Measurements from ENCODE around the gene ITGB7.

ITGB7 gene

GRCh38 chr12:53236443-53237111 lies 29.5 kb upstream of the ITGB7 start:
- no peaks in the 10 kb centered on the region for H3K36me3 ChIP-seq (ENCODE audit: control insufficient read depth in 1 of 2, insufficient read depth in 2 of 2, low read length in 2 of 2)
- peaks cover 12 to 27% of the 10 kb centered on the region in 2 donors for H3K4me1 ChIP-seq (ENCODE audit: control insufficient read depth in 1 of 2, insufficient read depth in 2 of 2, low read length in 2 of 2)
- H3K9me3 ChIP-seq (ENCODE audit: control insufficient read depth in 1 of 2, low read length in 2 of 2) = no peaks in the 10 kb centered on the region
- no peak overlapping the region for H3K27ac ChIP-seq (ENCODE audit: low read length)
- H3K27me3 ChIP-seq (ENCODE audit: low read depth, low read length) = no peaks in the 10 kb centered on the region
- H3K4me3 ChIP-seq (ENCODE audit: low read depth in 1 of 2, low read length in 2 of 2) = no peak overlapping the region

- Histone ChIP-seq H3K4me1 (ENCODE audit: control insufficient read depth in 1 of 2, insufficient read depth in 2 of 2, low read length in 2 of 2) (peaks cover 12 to 34% of the 10 kb centered on the region in 2 donors), H3K27me3 (ENCODE audit: low read depth, low read length) (no peaks in the 10 kb centered on the region), H3K9me3 (ENCODE audit: control insufficient read depth in 1 of 2, low read length in 2 of 2) (no peaks in the 10 kb centered on the region), H3K27ac (ENCODE audit: low read length) (no peak overlapping the region), H3K36me3 (ENCODE audit: control insufficient read depth in 1 of 2, insufficient read depth in 2 of 2, low read length in 2 of 2) (no peaks in the 10 kb centered on the region), H3K4me3 (ENCODE audit: low read depth in 1 of 2, low read length in 2 of 2) (no peak overlapping the region)
These were observed 28.8 kb upstream of the ITGB7 start for GRCh38 chr12:53235742-53236442.

GRCh38 chr12:53235164-53235563 lies 28.1 kb upstream of the ITGB7 start:
- peaks cover 12 to 41% of the 10 kb centered on the region in 2 donors for H3K4me1 ChIP-seq (ENCODE audit: control insufficient read depth in 1 of 2, insufficient read depth in 2 of 2, low read length in 2 of 2)
- H3K27ac ChIP-seq (ENCODE audit: low read length) = no peak overlapping the region
- no peaks in the 10 kb centered on the region for H3K36me3 ChIP-seq (ENCODE audit: control insufficient read depth in 1 of 2, insufficient read depth in 2 of 2, low read length in 2 of 2)
- no peaks in the 10 kb centered on the region for H3K27me3 ChIP-seq (ENCODE audit: low read depth, low read length)
- no peak overlapping the region for H3K4me3 ChIP-seq (ENCODE audit: low read depth in 1 of 2, low read length in 2 of 2)
- no peaks in the 10 kb centered on the region for H3K9me3 ChIP-seq (ENCODE audit: control insufficient read depth in 1 of 2, low read length in 2 of 2)

- Histone ChIP-seq H3K27ac (ENCODE audit: low read length) (no peak overlapping the region), H3K4me1 (ENCODE audit: control insufficient read depth in 1 of 2, insufficient read depth in 2 of 2, low read length in 2 of 2) (peaks cover 12 to 45% of the 10 kb centered on the region in 2 donors), H3K4me3 (ENCODE audit: low read depth in 1 of 2, low read length in 2 of 2) (no peak overlapping the region), H3K36me3 (ENCODE audit: control insufficient read depth in 1 of 2, insufficient read depth in 2 of 2, low read length in 2 of 2) (no peaks in the 10 kb centered on the region), H3K9me3 (ENCODE audit: control insufficient read depth in 1 of 2, low read length in 2 of 2) (no peaks in the 10 kb centered on the region), H3K27me3 (ENCODE audit: low read depth, low read length) (no peaks in the 10 kb centered on the region)
These were observed 27.3 kb upstream of the ITGB7 start for GRCh38 chr12:53234271-53234914.

GRCh38 chr12:53233671-53234121 lies 26.6 kb upstream of the ITGB7 start:
- peak overlapping the region in 1 of 2 donors; percentile 31 for H3K4me3 ChIP-seq (ENCODE audit: low read depth in 1 of 2, low read length in 2 of 2)

DNA sequence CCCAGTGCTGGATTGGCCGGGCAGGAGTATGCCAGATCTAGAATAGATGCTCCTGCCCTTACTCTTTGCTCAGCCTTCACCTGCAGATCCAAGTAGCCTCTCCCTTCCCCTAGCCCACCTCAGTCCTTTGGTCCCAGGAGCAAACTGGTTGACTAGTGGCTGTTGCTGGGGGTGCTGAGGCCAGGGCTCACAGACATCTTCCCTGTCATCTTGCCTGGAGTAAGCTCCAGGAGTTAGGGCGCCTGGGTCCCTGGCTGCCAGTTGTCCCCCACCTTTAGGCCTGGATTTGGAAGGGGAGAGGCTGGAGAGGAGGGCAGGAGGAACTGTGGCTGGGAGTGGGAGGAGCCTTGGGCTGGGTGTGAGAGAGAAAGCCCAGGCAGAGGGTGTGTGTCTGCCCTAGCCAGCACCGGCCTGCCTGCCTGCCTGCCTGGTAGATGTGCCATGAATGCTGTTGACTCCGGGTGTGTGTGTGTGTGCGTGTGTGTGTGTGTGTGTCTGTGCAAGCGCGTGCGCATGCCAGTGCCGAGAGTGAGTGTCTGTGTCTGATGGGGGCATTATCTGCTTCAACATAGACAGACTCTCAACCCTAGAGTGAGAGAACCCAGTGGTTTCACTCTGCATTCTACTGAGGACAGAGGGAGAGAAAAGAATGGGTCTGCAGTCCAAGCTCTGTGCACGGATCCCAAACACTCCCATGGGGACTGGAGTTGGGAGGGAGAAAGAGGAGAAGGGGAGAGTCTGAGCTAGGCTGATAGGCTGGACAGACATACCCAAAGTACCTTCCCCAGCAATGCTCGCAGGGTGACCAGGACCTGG lies 25.8 kb upstream of the ITGB7 start:
- H3K27ac ChIP-seq (ENCODE audit: low read length) = no peak overlapping the region
- H3K27me3 ChIP-seq (ENCODE audit: low read depth, low read length) = no peaks in the 10 kb centered on the region
- H3K4me3 ChIP-seq (ENCODE audit: low read depth in 1 of 2, low read length in 2 of 2) = peak overlapping the region; percentile 31 to 60
- H3K4me1 ChIP-seq (ENCODE audit: control insufficient read depth in 1 of 2, insufficient read depth in 2 of 2, low read length in 2 of 2) = peaks cover 12 to 45% of the 10 kb centered on the region in 2 donors
- H3K36me3 ChIP-seq (ENCODE audit: control insufficient read depth in 1 of 2, insufficient read depth in 2 of 2, low read length in 2 of 2) = peaks cover 0 to 3% of the 10 kb centered on the region in 2 donors
- H3K9me3 ChIP-seq (ENCODE audit: control insufficient read depth in 1 of 2, low read length in 2 of 2) = no peaks in the 10 kb centered on the region

More at GRCh38 chr12:53233671-53234121, 26.6 kb upstream of the ITGB7 start:
- Histone ChIP-seq H3K9me3 (ENCODE audit: control insufficient read depth in 1 of 2, low read length in 2 of 2) (no peaks in the 10 kb centered on the region), H3K4me1 (ENCODE audit: control insufficient read depth in 1 of 2, insufficient read depth in 2 of 2, low read length in 2 of 2) (peaks cover 12 to 45% of the 10 kb centered on the region in 2 donors), H3K27ac (ENCODE audit: low read length) (no peak overlapping the region), H3K36me3 (ENCODE audit: control insufficient read depth in 1 of 2, insufficient read depth in 2 of 2, low read length in 2 of 2) (no peaks in the 10 kb centered on the region), H3K27me3 (ENCODE audit: low read depth, low read length) (no peaks in the 10 kb centered on the region)

DNA sequence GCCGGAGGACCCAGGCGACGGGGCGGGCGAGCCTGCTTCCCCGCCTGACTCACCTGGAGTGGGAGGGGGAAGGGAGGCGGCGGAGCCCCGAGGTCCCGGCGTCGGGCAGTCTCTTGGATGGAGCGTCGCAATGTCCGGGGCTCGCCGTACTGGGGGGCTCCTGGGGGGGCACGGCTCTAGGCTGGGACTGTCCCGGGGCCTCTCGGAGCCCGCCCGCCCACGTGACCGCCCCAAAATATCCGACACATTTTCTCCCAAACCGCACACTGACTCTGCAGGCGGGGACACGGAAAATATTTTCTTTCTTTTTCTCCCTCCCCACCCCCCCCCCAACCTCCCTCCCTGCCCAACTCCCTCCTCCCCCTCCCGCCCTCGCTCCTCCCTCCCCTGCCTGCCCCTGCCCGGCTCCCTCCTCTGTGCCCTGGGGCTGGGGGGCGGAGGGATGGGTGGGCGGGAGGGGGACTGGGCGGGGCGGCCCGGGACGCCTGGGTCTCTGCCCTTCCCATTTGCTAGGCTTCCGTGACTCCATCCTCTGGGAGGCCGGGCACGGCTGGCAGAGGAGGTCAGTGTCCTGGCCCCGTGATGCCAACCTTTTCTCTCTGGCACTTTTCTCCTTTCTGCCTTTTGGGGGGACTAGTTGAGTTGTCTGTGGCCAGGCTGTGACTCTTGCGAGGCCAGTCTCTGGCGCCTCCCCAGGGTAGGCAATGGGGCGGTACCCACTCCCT lies 25.0 kb upstream of the ITGB7 start, which contains the start of gene RARG:
RARG (minus strand) TSS at position 289 of the 725 bp plus-strand sequence. CDS start 4,664 bp downstream, outside the sequence.
- H3K9me3 ChIP-seq (ENCODE audit: control insufficient read depth in 1 of 2, low read length in 2 of 2) = no peaks in the 10 kb centered on the region
- peak within 1 kb of the TSS; percentile 63 for H3K27ac ChIP-seq (ENCODE audit: low read length)
- no peaks in the 10 kb centered on the region for H3K27me3 ChIP-seq (ENCODE audit: low read depth, low read length)
- H3K4me1 ChIP-seq (ENCODE audit: control insufficient read depth in 1 of 2, insufficient read depth in 2 of 2, low read length in 2 of 2) = peaks cover 12 to 45% of the 10 kb centered on the region in 2 donors
- peak within 1 kb of the TSS; percentile 68 to 76 for H3K4me3 ChIP-seq (ENCODE audit: low read depth in 1 of 2, low read length in 2 of 2)
- peaks cover 0 to 10% of the 10 kb centered on the region in 2 donors for H3K36me3 ChIP-seq (ENCODE audit: control insufficient read depth in 1 of 2, insufficient read depth in 2 of 2, low read length in 2 of 2)

DNA sequence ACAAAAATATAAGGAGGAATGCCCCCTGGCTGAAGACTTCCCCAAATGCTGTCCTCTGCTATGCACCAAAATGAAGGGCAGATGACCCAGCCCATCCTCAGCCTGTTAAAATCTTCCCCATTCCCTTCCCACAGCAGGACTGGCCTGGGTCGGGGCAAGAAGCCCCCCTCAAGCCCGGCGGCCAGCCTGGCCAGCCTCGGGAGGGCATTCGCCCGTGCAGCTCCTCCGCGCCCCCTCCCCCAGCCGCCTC lies 24.5 kb upstream of the ITGB7 start:
- H3K4me1 ChIP-seq (ENCODE audit: control insufficient read depth in 1 of 2, insufficient read depth in 2 of 2, low read length in 2 of 2) = peaks cover 12 to 45% of the 10 kb centered on the region in 2 donors

DNA sequence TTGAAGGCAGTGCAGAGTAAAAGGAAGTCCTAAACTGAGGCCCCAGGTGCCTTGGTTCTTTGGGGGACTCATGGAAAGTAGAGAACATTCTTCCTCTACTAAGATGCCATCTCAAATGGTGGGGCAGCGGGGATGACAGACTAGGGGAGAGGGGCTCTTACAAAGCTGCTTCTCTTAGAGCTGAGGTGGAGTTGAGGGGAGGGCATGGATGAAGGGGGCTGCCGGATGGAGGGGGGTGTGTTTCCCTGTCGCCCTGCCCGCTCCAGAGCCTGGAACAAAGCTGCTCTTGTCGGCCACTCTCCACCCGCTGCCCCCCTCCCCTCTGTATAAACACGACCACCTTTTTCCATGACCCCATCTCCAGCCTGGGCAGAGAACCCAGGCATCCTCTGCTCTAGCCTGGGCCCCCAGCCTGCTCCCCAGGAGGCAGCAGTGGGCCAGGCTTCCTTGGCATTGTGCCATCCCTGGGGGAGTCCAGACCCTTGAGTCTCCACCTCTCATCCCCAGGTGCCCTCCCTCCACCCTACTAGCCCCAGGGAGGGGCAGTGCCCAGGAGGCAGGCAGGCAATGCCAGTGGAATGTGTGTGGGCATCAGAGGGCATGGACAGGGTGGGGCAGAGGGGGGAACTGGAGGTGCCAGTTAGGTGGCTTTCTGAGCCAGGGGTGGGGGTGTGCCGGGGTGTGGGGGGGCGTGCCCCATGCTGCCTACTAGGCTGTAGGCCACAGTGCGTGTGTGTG lies 23.2 kb upstream of the ITGB7 start:
- peak overlapping the region in 1 of 2 donors; percentile 76 for H3K4me3 ChIP-seq (ENCODE audit: low read depth in 1 of 2, low read length in 2 of 2)
- H3K9me3 ChIP-seq (ENCODE audit: control insufficient read depth in 1 of 2, low read length in 2 of 2) = no peaks in the 10 kb centered on the region
- H3K27me3 ChIP-seq (ENCODE audit: low read depth, low read length) = no peaks in the 10 kb centered on the region
- H3K36me3 ChIP-seq (ENCODE audit: control insufficient read depth in 1 of 2, insufficient read depth in 2 of 2, low read length in 2 of 2) = peaks cover 0 to 14% of the 10 kb centered on the region in 2 donors
- peak overlapping the region; percentile 21 for H3K27ac ChIP-seq (ENCODE audit: low read length)
- peaks cover 15 to 54% of the 10 kb centered on the region in 2 donors for H3K4me1 ChIP-seq (ENCODE audit: control insufficient read depth in 1 of 2, insufficient read depth in 2 of 2, low read length in 2 of 2)

More for the DNA sequence above, 24.5 kb upstream of the ITGB7 start:
- Histone ChIP-seq H3K27ac (ENCODE audit: low read length) (peak overlapping the region; percentile 63), H3K9me3 (ENCODE audit: control insufficient read depth in 1 of 2, low read length in 2 of 2) (no peaks in the 10 kb centered on the region), H3K4me3 (ENCODE audit: low read depth in 1 of 2, low read length in 2 of 2) (peak overlapping the region; percentile 68 to 76), H3K27me3 (ENCODE audit: low read depth, low read length) (no peaks in the 10 kb centered on the region), H3K36me3 (ENCODE audit: control insufficient read depth in 1 of 2, insufficient read depth in 2 of 2, low read length in 2 of 2) (peaks cover 0 to 14% of the 10 kb centered on the region in 2 donors)

GRCh38 chr12:53229454-53229853 lies 22.4 kb upstream of the ITGB7 start:
- no peaks in the 10 kb centered on the region for H3K9me3 ChIP-seq (ENCODE audit: control insufficient read depth in 1 of 2, low read length in 2 of 2)
- no peaks in the 10 kb centered on the region for H3K27me3 ChIP-seq (ENCODE audit: low read depth, low read length)
- peaks cover 21 to 59% of the 10 kb centered on the region in 2 donors for H3K4me1 ChIP-seq (ENCODE audit: control insufficient read depth in 1 of 2, insufficient read depth in 2 of 2, low read length in 2 of 2)
- H3K27ac ChIP-seq (ENCODE audit: low read length) = peak overlapping the region; percentile 21
- H3K36me3 ChIP-seq (ENCODE audit: control insufficient read depth in 1 of 2, insufficient read depth in 2 of 2, low read length in 2 of 2) = peaks cover 0 to 14% of the 10 kb centered on the region in 2 donors
- no peak overlapping the region for H3K4me3 ChIP-seq (ENCODE audit: low read depth in 1 of 2, low read length in 2 of 2)

All from muscle layer of duodenum (tissue), 2 donors.